CD1c-positive myeloid dendritic cell (primary cell): ENCODE data around the gene NFATC1.

ENCODE experiments used
- DNase-seq: peaks from one replicate; pipeline ENCODE4 v3.0.0-alpha.2; 2016; ENCODE audit errors: extremely low spot score

The NFATC1 gene

DNA sequence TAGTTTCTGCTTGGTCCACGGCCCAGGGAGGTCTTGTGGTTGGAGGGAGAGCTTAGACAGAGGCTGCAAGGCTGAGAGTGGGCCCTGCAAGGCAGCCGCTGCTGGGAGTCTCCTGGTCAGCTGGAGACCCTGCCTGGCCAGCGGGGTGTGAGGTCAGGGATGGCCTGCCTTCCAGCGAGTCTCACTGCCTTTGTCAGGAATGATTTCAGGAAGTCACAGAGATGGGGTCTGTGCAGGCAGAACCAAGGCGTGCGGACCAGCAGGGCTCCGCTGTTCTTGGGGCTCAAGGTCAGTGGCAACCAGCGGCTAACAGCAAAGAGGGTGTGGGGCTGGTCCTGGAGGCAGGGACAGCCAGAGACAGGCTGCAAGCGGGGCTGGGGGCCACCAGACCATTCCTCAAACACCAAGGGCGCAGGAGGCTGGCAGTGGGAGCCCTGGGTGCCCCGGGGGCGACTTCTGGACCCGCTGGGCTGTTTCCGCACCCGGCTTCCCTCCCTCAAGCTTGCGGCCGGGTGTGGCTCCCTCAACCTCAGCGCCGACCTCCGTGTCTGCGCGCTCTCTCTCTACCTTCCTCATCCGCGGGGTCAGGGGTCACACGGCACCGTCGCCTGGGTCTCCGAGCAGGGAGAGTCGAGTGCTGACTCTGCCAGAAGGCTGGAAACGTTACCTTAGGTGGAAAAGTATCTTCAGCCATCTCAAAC, 159.4 kb downstream of the NFATC1 start:
- no peak for DNase-seq

DNA sequence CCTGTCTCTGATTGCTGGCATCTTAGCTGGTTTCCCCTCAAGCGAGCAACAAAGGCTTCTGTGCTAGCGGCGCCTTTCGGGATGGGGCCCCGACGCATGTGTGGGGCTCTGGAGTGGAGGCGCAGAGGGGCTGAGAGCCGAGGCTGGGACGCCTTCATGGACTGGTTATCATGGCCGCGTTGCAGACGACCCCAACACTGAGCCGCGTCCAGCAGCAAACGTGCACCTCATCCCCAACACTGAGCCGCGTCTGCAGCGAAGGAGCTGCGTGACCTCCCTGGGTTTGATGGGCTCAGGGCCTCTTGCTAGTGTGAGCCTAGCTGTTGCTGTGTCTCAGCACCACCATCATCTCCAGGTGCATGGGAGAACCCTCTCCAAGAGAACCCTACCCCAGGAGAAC, 160.2 kb downstream of the NFATC1 start:
- DNase-seq, result no peak

DNA sequence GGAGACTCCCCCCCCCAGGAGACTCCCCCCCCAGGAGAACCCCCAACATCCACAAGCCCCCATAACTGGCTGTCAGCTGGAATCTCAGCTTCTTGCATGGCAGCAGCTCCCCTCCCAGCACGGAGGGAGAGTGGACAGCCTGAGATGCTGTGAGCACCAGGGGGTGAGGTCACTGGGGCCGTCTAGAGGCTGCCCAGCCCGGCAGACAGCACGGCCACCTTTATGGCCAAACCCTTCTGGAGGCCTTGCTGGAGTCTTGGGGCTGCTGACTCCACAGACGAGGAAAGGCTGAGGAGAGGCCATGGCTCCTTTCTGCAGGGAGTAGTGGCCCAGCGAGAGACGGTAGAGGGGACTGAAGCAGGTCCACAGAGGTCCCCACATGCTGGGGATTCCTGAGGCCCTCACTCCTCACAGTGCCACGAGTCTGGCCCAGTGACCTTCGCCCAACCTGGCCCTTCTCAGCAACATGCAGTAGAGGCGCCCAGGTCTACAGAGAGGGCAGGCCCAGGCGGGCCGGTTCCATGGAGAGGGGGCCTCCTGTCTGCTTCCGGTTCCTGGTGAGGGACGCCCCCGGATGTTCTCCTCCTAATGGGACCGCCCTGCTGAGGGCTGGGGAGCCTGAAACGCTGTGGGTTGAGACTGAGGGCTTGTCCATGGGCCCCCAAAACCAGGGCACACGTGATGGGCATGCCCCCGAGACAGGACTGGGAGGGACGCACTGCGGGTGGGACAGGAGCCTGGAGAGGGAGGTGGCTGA, 161.3 kb downstream of the NFATC1 start:
- DNase-seq, result no peak

DNA sequence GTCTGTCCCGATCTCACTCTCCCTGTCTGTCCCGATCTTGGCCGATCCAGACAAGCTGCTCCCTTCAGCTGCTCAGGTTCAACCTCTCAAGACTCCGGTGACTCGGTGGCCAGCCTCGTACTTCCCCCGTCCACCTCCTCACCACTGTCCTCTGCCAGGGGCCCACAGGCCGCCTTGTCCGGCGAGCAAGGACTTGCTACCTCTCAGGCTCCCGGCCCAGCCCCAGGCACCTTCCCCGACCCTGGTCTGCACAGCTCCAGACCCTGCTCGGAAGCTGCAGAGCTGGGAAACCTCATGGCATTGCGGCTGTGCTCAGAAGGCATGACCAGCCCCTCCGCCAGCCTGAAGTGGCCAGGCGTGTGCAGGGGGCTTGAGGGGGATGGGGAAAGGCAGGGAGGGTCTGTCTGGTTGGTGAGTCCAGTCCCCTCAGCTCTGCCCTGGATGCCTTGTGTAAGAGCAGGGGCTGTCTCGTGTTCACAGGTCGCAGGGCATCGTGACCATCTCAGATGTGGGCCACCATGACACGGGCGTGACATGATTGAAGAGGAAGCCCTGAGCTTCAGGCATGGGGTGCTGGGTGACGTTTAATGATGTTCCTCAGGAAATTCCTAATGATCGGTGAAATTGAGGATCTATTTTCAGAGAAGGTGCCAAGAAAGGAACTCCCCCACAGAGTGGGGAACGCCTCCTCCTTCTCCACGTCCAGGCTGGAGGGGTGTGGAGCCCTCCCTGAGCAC, 162.6 kb downstream of the NFATC1 start:
- DNase-seq, result no peak

DNA sequence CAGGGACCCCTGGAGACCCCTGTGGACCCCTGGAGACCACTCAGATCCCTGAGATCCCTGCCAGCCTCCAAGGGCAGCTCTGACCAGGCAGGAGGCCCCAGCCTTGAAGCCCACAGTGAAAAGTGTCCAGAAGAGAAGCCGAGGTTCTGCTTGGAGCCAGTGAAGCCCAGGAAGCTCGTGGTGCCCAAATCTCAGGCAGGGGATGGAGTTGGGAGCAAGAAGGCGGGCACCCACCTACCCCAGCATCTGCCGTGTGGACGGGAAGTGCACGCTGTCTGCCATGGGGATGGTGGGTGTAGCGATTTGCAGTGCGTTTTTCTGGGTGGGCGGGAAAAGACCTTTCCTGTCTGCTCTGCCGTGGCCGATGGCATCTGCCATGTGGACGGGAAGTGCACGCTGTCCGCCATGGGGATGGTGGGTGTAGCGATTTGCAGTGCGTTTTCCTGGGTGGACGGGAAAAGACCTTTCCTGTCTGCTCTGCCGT, 163.2 kb downstream of the NFATC1 start:
- DNase-seq, result no peak

DNA sequence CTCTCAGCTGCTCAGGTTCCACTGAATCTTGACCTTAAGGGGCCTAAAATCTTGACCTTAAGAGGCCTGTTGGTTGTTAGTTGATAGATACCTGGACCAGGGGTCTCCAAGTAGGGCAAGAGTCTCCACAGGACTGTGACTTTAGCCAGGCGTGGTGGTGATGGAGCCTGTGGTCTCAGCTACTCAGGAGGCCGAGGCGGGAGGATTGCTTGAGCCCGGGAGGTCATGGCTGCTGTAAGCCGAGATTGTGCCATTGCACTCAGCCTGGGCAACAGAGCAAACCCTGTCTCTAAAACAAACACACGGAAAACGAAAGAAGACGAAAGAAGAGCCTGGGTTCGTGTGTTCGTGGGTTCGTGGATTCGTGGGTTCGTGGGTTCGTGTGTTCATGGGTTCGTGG, 163.7 kb downstream of the NFATC1 start:
- DNase-seq, result no peak

DNA sequence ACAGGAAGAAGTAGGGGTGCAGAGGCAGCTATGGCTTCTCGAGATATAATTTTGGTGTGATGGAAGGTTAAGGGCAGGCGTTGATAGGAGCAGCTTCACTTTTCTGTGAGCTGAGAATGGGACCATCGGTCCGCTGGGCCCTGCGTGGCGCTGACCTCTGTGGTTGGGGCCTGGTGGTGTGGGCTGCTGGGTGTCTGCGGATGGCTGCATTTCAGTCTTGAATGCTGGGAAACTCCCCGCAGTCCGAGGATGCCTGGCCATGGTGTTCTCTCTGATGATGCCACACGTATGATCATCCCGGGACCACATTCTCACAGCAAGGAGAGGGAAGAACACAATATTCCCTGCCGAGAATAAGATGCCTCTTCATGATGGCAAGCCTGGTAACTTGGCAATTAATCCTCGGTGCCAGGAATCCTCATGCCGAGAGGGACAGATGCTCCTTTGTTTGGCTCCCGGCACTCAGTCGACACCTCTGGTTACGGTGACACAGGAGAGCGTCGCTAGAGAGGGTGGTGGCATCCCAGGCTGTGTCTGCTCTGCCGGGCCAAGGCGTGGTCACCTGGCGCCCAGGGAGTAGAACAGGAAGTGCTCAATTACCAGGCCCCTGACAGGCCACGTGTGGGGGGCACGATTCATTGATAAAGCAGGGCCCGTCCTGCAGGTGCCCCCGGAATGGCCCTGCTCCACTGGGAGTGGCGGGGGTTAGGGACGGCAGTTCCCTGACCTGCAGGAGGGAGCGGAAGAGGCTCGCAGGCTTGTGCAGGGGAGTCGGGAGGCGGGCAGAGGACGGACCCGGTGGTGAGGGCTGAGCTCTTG, 164.5 kb downstream of the NFATC1 start:
- DNase-seq, result no peak

DNA sequence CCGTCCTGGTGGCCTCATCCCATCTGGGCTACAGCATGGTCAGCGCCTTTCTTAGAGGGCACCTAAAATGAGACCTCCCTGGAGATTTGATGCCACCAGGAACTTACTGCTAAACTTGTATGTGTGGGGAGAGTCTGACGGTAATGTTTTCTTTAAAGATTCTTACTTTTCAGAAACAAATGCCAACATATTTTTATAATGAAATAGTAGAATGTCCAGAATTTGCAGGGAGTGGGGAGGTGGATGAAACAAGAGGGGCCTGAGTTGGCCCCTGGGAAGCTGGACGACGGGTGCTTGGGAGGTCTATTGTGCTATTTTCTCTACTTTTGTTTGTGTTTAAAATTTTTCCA, 165.1 kb downstream of the NFATC1 start:
- DNase-seq, result no peak

DNA sequence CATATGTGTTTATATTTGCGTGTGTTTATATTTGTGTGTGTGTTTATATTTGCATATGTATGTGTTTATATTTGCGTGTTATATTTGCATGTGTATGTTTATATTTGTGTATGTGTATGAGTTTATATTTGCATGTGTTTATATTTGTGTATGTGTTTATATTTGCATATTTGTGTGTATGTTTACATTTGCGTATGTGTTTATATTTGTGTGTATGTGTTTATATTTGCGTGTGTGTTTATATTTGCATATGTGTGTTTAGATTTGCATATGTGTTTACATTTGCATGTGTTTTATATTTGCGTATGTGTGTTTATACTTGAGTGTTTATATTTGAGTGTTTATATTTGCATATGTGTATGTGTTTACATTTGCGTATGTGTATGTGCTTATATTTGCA, 168.2 kb downstream of the NFATC1 start:
- DNase-seq, result no peak

DNA sequence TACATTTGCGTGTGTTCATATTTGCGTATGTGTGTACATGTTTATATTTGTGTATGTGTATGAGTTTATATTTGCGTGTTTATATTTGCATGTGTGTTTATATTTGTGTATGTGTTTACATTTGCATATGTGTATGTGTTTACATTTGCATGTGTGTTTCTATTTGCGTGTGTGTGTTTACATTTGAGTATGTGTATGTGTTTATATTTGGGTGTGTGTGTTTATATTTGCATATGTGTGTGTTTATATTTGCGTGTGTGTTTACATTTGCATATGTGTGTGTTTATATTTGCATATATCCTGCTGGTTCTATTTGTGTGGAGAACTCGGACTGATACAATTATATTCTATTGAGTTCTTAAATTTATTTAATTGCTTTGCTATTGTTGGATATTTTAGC, 168.7 kb downstream of the NFATC1 start:
- no peak for DNase-seq

DNA sequence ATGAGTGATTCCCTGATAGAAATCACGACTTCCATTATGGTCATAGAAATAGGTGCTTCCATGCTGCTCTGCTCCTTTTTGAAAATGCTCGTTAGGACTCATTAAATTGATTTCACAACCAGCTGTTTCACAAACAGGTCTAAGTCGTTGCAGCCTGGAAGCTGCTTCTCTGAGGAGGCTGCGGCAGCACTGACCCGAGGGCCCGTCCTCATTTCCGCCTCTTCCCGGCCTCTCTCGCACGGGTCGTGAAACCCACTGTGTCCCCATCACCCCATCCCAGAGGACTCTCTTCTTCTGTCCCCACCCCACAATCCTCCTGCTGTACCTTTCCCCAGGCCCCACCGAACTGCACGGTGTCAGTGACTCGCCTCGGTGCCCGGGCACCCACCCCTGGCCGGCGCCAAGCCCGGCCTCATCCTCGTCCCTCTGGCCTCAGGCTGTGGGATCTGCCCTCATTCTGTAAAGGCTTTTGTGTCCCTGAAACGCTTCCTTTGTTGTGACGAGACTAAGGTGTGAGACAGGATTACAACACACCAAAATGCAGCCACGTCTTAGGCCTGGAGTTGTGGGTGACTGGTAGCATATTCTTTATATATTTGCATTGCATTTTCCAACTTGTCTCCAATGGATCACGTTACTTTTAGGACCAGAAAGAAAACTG, 171.2 kb downstream of the NFATC1 start:
- DNase-seq, result no peak

DNA sequence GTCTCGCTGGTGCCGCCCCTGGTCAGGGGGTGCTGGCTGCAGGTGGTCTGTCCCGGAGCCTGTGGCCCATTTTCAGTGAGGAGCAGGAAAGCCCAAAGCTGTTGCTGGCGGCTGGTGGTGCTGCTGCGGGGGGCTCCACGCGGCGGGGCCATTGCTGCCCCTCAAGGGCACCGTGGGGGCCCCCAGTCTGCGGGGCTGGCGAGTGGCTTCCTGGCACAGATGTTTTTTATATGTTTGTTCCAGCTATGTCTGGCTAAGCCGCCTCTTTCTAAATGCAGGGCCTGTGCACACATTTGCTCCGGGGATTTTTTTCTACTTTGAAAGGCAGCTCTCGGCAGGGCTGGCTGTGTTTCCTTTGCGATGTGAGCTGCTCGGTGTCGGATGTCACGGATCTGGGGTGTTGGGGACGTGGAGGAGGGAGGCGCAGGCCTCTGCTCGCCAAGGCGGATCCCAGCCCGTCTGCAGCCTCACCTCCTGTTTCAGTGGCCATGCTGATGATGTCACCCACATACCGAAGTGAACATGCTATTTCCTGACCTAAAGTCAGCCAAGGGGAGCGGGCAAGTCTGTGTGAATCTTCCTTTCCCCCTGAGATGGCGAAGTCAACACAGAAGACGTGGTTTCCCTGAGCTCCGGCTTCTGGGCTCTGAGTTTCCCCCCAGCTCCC, 171.9 kb downstream of the NFATC1 start:
- DNase-seq, result no peak

DNA sequence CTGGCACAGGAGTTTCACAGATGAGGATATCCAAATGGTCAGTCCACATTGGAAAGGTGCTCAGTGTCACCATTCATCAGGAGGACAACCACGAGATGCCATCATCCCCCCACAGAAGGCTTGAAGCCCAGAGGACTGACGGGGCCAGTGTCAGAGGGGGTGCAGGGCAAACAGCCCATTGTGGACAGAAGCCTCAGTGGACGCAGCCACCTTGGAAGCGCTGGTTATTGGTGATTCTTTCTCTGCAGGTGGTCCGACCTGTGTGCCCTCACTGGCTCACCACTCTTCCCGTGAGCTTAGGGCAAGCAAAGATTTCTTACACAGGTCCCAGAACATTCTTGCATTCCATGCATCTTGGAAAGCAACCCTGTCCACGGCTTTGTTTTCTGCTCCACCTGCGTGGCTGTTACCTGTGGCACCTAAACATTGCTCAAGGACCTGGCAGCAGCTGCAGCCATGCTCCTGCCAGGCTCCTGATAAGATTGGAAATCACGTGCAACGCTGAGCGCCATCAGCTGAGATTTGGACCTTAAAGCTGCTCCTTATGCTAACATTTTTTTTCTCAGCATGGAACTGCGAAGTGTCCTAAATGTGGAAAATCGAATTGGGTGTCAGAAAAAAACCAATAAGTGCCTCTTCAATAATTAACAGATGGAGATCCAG, 172.9 kb downstream of the NFATC1 start:
- no peak for DNase-seq

DNA sequence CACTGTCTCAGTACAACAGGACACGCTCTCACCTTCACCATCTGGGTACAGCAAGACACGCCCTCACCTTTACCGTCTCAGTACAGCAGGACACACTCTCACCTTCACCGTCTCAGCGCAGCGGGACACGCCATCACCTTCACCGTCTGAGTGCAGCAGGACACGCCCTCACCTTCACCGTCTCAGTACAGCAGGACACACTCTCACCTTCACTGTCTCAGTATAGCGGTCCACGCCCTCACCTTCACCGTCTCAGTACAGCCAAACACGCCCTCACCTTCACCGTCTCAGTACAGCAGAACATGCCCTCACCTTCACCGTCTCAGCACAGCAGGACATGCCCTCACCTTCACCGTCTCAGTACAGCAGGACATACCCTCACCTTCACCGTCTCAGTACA, 174.0 kb downstream of the NFATC1 start:
- DNase-seq, result no peak

DNA sequence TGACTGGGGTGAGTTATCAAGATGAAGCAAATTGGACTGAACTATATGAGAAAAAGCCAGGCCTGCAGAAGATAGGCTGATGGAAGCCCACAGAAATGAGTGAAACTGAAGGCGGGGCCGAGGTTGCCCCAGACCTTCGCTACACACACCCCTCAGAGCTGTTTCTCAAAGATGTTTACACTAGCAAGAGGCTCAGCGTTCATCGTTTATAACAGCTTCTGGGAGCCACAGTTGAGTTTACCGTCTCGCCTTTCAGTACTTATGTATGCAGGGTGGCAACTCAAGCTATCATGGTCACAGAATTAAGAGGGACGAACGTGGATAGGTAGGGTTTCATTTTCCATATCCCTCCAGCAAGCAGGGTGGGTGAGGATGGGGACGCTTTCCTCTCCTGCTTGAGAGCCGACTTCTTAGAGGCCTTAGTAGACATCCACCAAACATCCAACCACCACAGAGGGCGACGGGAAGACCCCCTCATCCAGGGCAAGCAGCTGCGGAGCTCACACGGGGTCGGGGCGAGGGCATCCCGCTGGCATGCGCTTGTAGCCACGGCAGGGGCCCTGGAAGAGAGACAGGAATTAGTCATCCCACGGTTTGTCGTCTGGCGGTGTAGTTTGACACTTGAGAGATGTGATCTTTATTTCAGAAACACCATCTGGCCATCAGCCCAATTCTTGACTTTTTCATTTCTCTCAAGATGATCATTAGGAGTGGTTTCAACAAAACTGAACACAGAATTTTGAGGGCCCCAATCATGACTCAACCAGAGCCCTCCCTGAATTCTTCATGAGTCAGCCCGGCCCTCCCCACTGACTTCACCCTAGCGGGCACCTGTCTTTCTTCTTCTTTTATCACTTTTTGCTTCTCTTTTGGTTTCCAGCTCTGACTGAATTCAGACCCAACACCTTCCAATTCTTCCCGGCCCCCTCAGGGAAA, 174.8 kb downstream of the NFATC1 start:
- DNase-seq, result no peak

DNA sequence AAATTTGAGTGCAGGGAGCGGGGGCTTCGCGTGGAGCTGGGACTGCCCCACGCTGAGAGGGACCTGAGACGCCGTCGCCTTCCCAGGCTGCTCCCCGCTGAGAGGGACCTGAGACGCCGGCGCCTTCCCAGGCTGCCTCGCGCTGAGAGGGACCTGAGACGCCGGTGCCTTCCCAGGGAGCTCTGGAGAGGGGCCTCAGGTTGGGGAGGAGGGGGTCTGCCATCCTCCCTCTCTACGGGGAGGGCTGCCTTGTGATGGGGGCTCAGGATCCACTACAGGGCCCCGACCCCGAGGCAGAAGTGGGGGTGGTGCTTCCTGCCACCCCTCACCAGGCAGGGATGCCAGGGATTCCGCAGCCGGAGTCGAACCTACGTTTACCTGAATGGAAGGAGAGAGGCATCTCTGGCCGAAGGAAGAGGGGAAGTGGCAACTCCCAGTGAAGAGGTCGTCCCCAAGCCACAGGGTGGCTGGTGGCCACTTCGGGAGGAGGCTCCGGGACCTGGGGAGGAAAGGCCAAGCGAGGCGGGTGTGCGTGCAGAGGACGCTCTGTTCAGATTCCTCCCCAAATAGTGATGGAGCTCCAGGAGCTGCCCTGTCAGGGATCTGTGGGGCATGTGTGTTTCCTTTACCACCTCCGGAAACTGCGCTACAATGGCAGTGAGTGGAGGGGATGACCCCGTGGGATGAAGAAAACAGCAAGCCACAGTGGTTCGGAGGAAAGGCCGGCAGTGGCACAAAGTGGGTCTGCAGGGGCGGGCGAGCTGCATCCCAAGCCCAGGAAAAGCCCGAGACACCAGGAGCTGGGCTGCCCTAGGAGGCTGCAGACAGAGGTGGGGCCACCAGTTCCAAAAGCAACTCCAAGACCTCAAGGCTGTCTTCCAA, 175.7 kb downstream of the NFATC1 start:
- DNase-seq, result no peak

DNA sequence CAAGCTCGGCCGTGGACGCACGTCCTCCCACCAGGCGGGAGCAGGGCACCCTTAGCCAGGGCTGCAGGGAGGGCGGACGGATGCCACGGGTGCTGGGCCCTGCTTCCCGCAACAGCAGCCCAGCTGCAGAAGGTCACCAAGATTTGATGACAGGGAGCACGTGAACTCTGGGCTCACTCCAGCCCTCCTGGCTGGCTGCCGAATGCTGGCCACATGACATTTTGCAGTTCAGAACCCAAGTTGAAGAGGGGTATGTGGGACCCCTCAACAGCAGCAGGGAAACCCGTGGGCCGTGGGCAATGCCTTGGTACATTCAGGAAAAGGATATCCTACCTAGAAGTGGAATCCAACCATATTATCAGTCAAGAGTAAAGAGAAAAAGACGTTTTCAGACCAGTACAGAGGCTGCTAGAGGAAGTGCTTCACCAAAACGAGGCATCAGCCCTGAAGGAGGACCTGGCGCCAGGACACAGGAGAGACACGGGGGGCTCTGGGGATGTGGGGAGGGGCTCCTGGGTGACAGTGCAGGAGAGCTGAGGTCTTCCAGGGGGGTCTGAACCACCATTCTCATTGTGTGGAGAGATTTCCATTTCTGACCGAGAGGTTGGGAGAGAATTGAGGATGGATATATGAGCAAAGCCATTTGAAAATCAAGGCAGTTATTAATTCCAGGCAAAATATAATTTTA, 176.5 kb downstream of the NFATC1 start:
- no peak for DNase-seq
